ENCODE data around the gene KIN.
"Not testable (repeated sequence)": the region's sequence is repeated elsewhere in the genome, so short reads cannot be mapped to it uniquely, and the experiment has no call there.

KIN gene

DNA sequence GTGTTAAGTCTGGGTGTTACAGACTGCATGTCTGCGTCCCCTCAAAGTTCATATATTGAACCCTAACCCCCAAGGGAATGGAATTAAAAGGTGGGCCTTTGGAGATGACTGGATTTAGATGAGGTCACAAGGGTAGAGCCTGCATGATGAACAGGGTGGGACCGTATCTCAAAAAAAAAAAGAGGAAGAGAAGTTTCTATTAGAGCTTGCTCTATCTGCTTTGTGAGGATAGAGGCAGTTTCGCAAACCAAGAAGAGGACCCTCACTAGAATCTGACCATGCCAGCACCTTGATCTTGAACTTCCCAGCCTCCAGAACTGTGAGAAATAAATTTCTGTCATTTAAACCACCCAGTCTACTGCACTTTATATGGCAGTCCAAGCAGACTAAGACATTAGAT lies 1.4 kb downstream of the KIN start:
- Histone ChIP-seq H3K36me3 (peaks cover 11% of the 10 kb centered on the region), H3K4me3 (ENCODE audit: low read depth in 1 of 2, low read length in 1 of 2) (no peak overlapping the region), H3K27ac (peak overlapping the region; percentile 75)

DNA sequence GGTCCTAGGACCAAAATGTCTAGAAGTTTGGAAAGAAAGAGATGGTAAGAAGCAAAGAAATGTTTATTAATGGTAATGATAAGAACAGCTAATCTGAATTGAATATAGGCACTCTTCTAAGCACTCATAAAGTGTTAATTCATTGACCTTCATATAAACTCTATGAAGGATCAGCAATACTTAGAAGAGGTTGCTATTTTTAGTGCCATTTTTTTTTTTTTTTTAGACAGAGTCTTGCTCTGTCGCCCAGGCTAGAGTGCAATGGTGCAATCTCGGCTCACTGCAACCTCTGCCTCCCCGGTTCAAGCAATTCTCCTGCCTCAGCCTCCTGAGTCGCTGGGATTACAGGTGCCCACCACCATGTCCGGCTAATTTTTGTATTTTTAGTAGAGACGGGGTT lies 5.6 kb downstream of the KIN start:
- not testable (repeated sequence) for H3K27me3 ChIP-seq; H3K4me3 ChIP-seq (ENCODE audit: low read depth in 1 of 2, low read length in 1 of 2); H3K9me3 ChIP-seq; H3K27ac ChIP-seq
- Histone ChIP-seq H3K36me3 (peaks cover 54% of the 10 kb centered on the region), H3K4me1 (ENCODE audit: control insufficient read depth in 1 of 2, insufficient read depth in 1 of 2, low read depth in 1 of 2, low read length in 1 of 2) (peaks cover 8 to 11% of the 10 kb centered on the region in 2 experiments)

More for the DNA sequence above, 1.4 kb downstream of the KIN start:
- TF ChIP-seq, protein P1, sequence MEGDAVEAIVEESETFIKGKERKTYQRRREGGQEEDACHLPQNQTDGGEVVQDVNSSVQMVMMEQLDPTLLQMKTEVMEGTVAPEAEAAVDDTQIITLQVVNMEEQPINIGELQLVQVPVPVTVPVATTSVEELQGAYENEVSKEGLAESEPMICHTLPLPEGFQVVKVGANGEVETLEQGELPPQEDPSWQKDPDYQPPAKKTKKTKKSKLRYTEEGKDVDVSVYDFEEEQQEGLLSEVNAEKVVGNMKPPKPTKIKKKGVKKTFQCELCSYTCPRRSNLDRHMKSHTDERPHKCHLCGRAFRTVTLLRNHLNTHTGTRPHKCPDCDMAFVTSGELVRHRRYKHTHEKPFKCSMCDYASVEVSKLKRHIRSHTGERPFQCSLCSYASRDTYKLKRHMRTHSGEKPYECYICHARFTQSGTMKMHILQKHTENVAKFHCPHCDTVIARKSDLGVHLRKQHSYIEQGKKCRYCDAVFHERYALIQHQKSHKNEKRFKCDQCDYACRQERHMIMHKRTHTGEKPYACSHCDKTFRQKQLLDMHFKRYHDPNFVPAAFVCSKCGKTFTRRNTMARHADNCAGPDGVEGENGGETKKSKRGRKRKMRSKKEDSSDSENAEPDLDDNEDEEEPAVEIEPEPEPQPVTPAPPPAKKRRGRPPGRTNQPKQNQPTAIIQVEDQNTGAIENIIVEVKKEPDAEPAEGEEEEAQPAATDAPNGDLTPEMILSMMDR (IDR thresholded peaks at IDR 0.05) = no peak
- Histone ChIP-seq H3K4me1 (ENCODE audit: control insufficient read depth in 1 of 2, insufficient read depth in 1 of 2, low read depth in 1 of 2, low read length in 1 of 2) (peaks cover 27 to 33% of the 10 kb centered on the region in 2 experiments), H3K27me3 (no peaks in the 10 kb centered on the region), H3K9me3 (no peaks in the 10 kb centered on the region)

DNA sequence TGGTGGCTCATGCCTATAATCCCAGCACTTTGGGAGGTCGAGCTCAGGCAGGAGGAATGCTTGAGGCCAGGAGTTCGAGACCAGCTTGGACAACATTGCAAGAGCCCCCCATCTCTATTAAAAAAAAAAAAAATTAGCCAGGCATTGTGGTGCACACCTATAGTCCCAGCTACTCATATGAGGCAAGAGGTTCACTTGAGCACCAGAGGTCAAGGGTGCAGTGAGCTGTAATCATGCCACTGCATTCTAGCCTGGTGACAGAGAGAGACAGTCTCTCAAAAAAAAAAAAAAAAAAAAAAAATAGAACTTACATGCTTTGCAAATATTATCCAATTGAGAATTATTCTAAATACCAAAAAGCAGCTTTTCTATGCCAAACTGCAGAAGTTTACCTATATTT lies 11.0 kb downstream of the KIN start:
- H3K4me1 ChIP-seq (ENCODE audit: control insufficient read depth in 1 of 2, insufficient read depth in 1 of 2, low read depth in 1 of 2, low read length in 1 of 2) = no peaks in the 10 kb centered on the region
- peaks cover 89% of the 10 kb centered on the region for H3K36me3 ChIP-seq
- H3K27me3 ChIP-seq = no peaks in the 10 kb centered on the region
- H3K27ac ChIP-seq = no peak overlapping the region
- H3K9me3 ChIP-seq = no peaks in the 10 kb centered on the region
- TF ChIP-seq, protein P1 (IDR thresholded peaks at IDR 0.05) = no peak
- no peak overlapping the region for H3K4me3 ChIP-seq (ENCODE audit: low read depth in 1 of 2, low read length in 1 of 2)

DNA sequence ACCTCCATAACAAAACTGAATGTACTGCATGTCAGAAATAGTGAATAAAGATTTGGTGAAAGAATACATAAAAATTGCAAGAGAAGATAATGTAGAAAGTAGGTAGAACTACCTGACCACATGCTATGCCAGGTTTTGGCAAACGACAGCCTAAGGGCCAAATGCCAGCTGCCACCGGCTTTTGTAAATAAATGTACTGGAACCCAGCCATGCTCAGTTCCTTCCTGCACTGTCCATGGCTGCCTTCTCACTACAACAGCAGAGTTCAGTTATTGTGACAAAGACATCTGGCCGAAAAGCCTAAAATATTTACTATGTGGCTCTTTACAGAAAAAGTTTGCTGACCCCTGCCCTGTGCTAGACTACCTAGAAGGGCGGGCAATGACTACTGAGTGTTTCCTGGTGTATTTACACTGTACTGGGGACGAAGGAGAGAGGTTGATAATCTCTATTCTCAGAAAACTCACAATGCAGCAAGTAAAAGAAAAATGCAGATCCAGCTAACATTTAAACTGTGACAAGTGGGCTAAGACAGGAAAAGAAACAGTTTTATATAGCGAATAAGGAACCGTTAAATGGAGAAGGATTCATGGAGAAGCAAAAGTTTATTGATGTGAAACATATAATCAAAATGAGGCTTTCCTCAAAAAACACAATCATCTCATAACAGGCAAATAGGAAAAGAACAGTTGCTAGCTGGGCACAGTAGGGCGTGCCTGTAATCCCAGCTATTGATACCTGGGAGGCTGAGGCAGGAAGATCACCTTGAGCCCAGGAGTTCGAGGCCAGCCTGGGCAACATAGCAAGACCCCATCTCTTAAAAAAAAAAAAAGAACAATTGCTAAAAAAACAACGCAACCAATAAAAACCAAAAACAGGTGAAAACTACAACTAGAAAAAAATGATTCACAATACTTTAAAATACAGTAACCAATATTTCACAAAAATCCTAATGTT lies 13.7 kb downstream of the KIN start:
- peaks cover 89% of the 10 kb centered on the region for H3K36me3 ChIP-seq
- H3K27me3 ChIP-seq = no peaks in the 10 kb centered on the region
- no peaks in the 10 kb centered on the region for H3K4me1 ChIP-seq (ENCODE audit: control insufficient read depth in 1 of 2, insufficient read depth in 1 of 2, low read depth in 1 of 2, low read length in 1 of 2)
- H3K4me3 ChIP-seq (ENCODE audit: low read depth in 1 of 2, low read length in 1 of 2) = no peak overlapping the region
- H3K9me3 ChIP-seq = no peaks in the 10 kb centered on the region
- no peak overlapping the region for H3K27ac ChIP-seq
- TF ChIP-seq, protein P1 (IDR thresholded peaks at IDR 0.05) = no peak

DNA sequence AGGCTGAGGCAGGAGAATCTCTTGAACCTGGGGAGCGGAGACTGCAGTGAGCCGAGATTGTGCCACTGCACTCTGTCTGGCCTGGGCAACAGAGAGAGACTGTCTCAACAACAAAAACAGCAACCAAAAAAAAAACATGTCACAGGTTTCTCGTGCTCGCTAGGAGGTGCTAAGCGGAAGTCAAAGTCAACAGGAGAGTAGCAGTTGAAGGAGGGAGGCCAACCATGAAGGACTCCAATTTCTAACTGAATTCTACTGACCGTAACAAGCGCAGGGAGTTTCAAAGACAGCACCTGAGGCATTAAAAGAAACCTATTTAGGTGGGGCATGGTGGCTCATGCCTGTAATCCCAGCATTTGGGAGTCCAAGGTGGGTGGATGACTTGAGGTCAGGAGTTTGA lies 19.4 kb downstream of the KIN start:
- Histone ChIP-seq H3K27me3 (no peaks in the 10 kb centered on the region), H3K4me1 (ENCODE audit: control insufficient read depth in 1 of 2, insufficient read depth in 1 of 2, low read depth in 1 of 2, low read length in 1 of 2) (peaks cover 11 to 12% of the 10 kb centered on the region in 2 experiments), H3K36me3 (peaks cover 90% of the 10 kb centered on the region), H3K27ac (no peak overlapping the region), H3K9me3 (no peaks in the 10 kb centered on the region), H3K4me3 (ENCODE audit: low read depth in 1 of 2, low read length in 1 of 2) (no peak overlapping the region)
- TF ChIP-seq, protein P1 (IDR thresholded peaks at IDR 0.05) = no peak

DNA sequence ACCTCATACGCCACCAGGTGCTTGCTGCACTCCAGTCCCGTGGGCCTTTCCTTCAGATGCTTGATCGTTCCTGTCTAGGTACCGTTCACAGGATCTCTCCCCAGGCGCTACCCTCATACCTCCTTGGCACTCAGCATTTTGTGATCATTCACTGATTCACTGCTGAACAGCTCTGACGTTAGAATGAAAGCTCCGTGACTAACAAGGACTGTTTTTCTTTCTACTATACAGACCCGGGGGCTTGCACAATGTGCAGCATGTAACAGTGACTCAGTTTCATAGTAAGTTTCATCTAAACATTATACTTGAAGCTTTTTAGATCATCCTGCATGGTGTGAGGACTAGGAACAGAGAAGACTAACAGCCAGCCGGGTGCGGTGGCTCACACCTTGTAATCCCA lies 20.6 kb downstream of the KIN start:
- H3K36me3 ChIP-seq = peaks cover 93% of the 10 kb centered on the region
- TF ChIP-seq, protein P1 (IDR thresholded peaks at IDR 0.05) = no peak
- H3K27me3 ChIP-seq = no peaks in the 10 kb centered on the region
- H3K4me1 ChIP-seq (ENCODE audit: control insufficient read depth in 1 of 2, insufficient read depth in 1 of 2, low read depth in 1 of 2, low read length in 1 of 2) = peaks cover 14 to 16% of the 10 kb centered on the region in 2 experiments
- H3K4me3 ChIP-seq (ENCODE audit: low read depth in 1 of 2, low read length in 1 of 2) = no peak overlapping the region
- no peak overlapping the region for H3K27ac ChIP-seq
- no peaks in the 10 kb centered on the region for H3K9me3 ChIP-seq

Measured in neutrophil (primary cell).